AG04450 (cell line): ENCODE data around the gene MYH7B. TPM values are rescaled to one million over a fixed set of nuclear protein-coding genes. Genes with fewer than 3 reads are reported as not detected.

Experiments
- CTCF ChIA-PET: fragments of 300-600, 350-600 bp; formaldehyde crosslinking; extraction: SDS; loops from one replicate; lab custom pipeline; 2022; ENCODE audit warnings: antibody characterized with exemption, inconsistent platforms; lab: Charles Lee
- POLR2A ChIA-PET: fragments of 350-600 bp; formaldehyde crosslinking; extraction: SDS; loops from one replicate; lab custom pipeline; 2021; ENCODE audit warnings: antibody characterized with exemption, inconsistent platforms; lab: Yijun Ruan, JAX
- DNase-seq: peaks from one replicate; pipeline ENCODE4 v3.0.0-alpha.2; 2011; ENCODE audit warnings: low read depth, low spot score
- H3K27ac ChIP-seq: one replicate; pipeline ENCODE4 v1.5.1; 2012; ENCODE audit warnings: low read depth, low read length, control low read depth
- H3K27me3 ChIP-seq: one replicate; pipeline ENCODE4 v1.6.0; 2012; ENCODE audit warnings: low read length; ENCODE audit not compliant: control insufficient read depth, insufficient read depth
- H3K4me3 ChIP-seq: 2 replicates; pipeline ENCODE4 v1.5.1; 2011; ENCODE audit warnings: mild to moderate bottlenecking, low read depth, low read length, control low read depth
- H3K9me3 ChIP-seq: 2 replicates; pipeline ENCODE4 v1.5.1; 2012; ENCODE audit warnings: low read length; ENCODE audit not compliant: control insufficient read depth, insufficient read depth
- polyA plus RNA-seq: library from polyadenylated mRNA; depleted of rRNA; stranded (reverse); fragments of >200 nt; gene quantifications from 2 replicates; pipeline ENCODE4 v1.2.3, GENCODE V29; 2011
- TF ChIP-seq, protein P1 (sequence below): IDR thresholded peaks from 2 replicates; pipeline ENCODE4 v1.5.1; 2011; ENCODE audit warnings: low read depth, low read length, control low read depth, inconsistent platforms

MYH7B gene
- polyA plus RNA-seq, 1 experiment = 0.02 TPM

GRCh38 chr20:34985461-34986310 is 30.0 kb downstream of the MYH7B start:
- POLR2A ChIA-PET = no interaction called here
- Histone ChIP-seq H3K9me3 (no peaks in the 10 kb centered on the region; the same call in 1 of the 2 replicates), H3K27ac (no peak overlapping the region), H3K27me3 (peaks cover 16% of the 10 kb centered on the region), H3K4me3 (no peak overlapping the region)
- CTCF ChIA-PET = no interaction called here
- TF ChIP-seq, protein P1, sequence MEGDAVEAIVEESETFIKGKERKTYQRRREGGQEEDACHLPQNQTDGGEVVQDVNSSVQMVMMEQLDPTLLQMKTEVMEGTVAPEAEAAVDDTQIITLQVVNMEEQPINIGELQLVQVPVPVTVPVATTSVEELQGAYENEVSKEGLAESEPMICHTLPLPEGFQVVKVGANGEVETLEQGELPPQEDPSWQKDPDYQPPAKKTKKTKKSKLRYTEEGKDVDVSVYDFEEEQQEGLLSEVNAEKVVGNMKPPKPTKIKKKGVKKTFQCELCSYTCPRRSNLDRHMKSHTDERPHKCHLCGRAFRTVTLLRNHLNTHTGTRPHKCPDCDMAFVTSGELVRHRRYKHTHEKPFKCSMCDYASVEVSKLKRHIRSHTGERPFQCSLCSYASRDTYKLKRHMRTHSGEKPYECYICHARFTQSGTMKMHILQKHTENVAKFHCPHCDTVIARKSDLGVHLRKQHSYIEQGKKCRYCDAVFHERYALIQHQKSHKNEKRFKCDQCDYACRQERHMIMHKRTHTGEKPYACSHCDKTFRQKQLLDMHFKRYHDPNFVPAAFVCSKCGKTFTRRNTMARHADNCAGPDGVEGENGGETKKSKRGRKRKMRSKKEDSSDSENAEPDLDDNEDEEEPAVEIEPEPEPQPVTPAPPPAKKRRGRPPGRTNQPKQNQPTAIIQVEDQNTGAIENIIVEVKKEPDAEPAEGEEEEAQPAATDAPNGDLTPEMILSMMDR = no peak
- DNase-seq = no peak

DNA sequence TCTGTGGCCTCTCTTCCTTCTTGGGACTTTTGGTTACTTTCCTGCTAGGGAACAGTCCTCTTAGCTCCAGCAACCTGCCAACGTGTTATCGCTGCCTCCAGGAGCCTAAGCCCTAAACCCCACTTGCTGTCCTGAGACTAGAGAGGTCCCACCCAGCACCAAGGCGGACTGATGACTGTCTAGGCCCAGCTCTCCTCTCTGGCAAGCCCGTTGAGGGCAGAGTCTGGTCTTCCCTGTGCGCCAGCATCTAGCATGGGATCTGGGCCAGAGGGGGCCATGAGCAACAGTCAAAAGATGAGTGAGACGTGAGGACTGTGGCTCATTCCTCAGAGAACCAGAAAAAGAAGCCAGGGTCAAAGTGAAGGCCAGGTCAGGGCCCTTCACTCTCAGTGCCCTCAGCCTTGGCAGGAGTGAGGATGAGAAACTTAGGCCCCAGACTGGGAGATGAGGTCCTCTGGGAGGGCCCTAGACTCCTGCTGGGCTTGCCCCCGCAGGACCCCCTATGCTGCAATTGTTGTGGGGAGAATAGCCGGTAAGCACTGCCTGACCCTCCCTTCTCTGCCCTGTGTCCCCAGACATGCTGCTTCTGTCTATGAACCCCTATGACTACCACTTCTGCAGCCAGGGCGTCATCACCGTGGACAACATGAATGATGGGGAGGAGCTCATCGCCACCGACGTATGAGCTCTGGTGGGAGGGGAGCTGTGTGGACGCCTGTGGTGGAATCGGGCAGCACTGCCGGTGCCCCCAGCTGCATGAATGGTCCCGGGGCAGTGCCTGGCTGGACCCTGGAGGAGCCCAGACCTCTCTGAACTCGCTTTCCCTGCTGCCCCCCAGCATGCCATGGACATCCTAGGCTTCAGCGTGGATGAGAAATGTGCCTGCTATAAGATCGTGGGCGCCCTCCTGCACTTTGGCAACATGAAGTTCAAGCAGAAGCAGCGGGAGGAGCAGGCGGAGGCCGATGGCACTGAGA is 30.9 kb downstream of the MYH7B start:
- ChIA-PET POLR2A (interaction anchor here (0.7 kb wide), 1 partner anchor 11 kb away, joined by 5 read pairs; no protein-coding TSS in a partner anchor), CTCF (interaction anchor here (0.7 kb wide), 1 partner anchor 15 kb away, joined by 3 read pairs; no protein-coding TSS in a partner anchor)
- DNase-seq = no peak
- no peak overlapping the region for H3K27ac ChIP-seq
- H3K27me3 ChIP-seq = peaks cover 16% of the 10 kb centered on the region
- TF ChIP-seq, protein P1 = no peak
- no peak overlapping the region for H3K4me3 ChIP-seq
- H3K9me3 ChIP-seq = no peaks in the 10 kb centered on the region; the same call in 1 of the 2 replicates

- peaks cover 16% of the 10 kb centered on the region for H3K27me3 ChIP-seq
- POLR2A ChIA-PET = interaction anchor here (0.7 kb wide), 1 partner anchor 10 kb away, joined by 5 read pairs; no protein-coding TSS in a partner anchor
- DNase-seq = no peak
- no peak overlapping the region for H3K4me3 ChIP-seq
- no peak overlapping the region for H3K27ac ChIP-seq
- TF ChIP-seq, protein P1 = no peak
- CTCF ChIA-PET = interaction anchor here (0.5 to 1.2 kb wide), 3 partner anchors 14 to 109 kb away, joined by 3 to 4 read pairs (median 3); no protein-coding TSS in a partner anchor
- H3K9me3 ChIP-seq = no peaks in the 10 kb centered on the region; the same call in 1 of the 2 replicates
Measured at GRCh38 chr20:34987288-34988190, 31.9 kb downstream of the MYH7B start.

DNA sequence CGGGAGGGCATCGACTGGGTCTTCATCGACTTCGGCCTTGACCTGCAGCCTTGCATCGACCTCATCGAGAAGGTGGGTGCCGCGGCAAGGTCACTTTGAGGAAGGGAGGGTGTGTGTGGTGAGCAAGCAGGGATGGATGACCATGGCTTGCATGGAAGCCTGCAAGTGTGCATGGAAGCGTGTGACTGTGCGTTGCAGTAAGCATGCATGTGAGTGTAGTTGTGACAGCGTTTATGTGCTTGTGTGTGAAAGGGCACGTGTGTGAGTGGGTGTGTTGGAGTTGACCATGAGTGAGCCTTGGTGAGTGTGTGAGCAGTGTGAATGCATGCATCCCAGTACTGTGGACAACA is 32.5 kb downstream of the MYH7B start:
- no peak for DNase-seq
- Histone ChIP-seq H3K27me3 (peaks cover 16% of the 10 kb centered on the region), H3K4me3 (no peak overlapping the region), H3K9me3 (no peaks in the 10 kb centered on the region; the same call in 1 of the 2 replicates), H3K27ac (no peak overlapping the region)
- ChIA-PET CTCF (interaction anchor here (0.5 to 1.2 kb wide), 3 partner anchors 13 to 108 kb away, joined by 3 to 4 read pairs (median 3); no protein-coding TSS in a partner anchor), POLR2A (no interaction called here)
- TF ChIP-seq, protein P1 = no peak
